ENCODE measurements around the gene PDE8A. TPM values are rescaled to one million over a fixed set of nuclear protein-coding genes. Genes with fewer than 3 reads are reported as not detected.
A peak's percentile ranks its signal among the peaks of the same experiment; 100 is the strongest.

Gene PDE8A
- total RNA-seq, 1 donor: 30.4 TPM

GRCh38 chr15:84961114-84961452, 20.6 kb upstream of the PDE8A start:
- Histone ChIP-seq H3K9me3 (ENCODE audit: low read depth, low read length) (no peaks in the 10 kb centered on the region), H3K4me2 (ENCODE audit: insufficient read depth, low read length) (peak overlapping the region; percentile 12), H2AFZ (ENCODE audit: low read length) (no peak overlapping the region), H3K79me2 (ENCODE audit: insufficient read depth, low read length) (no peaks in the 10 kb centered on the region), H3K27ac (ENCODE audit: low read depth, low read length) (no peak overlapping the region), H3K4me1 (ENCODE audit: insufficient read depth, low read length) (peaks cover 14% of the 10 kb centered on the region), H3K36me3 (ENCODE audit: insufficient read depth, low read length) (no peaks in the 10 kb centered on the region), H3K27me3 (ENCODE audit: insufficient read depth, low read length) (no peaks in the 10 kb centered on the region), H3K4me3 (ENCODE audit: insufficient read depth, low read length) (no peak overlapping the region), H4K20me1 (ENCODE audit: insufficient read depth, low read length) (no peaks in the 10 kb centered on the region)
- peak; percentile 75 for DNase-seq (ENCODE audit: insufficient read length, low spot score, missing footprints)
- TF ChIP-seq, protein P1, sequence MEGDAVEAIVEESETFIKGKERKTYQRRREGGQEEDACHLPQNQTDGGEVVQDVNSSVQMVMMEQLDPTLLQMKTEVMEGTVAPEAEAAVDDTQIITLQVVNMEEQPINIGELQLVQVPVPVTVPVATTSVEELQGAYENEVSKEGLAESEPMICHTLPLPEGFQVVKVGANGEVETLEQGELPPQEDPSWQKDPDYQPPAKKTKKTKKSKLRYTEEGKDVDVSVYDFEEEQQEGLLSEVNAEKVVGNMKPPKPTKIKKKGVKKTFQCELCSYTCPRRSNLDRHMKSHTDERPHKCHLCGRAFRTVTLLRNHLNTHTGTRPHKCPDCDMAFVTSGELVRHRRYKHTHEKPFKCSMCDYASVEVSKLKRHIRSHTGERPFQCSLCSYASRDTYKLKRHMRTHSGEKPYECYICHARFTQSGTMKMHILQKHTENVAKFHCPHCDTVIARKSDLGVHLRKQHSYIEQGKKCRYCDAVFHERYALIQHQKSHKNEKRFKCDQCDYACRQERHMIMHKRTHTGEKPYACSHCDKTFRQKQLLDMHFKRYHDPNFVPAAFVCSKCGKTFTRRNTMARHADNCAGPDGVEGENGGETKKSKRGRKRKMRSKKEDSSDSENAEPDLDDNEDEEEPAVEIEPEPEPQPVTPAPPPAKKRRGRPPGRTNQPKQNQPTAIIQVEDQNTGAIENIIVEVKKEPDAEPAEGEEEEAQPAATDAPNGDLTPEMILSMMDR (IDR thresholded peaks at IDR 0.05; ENCODE audit: extremely low read depth, low read depth, low read length): no peak

- TF ChIP-seq, protein P1 (IDR thresholded peaks at IDR 0.05; ENCODE audit: extremely low read depth, low read depth, low read length): no peak
- Histone ChIP-seq H3K4me1 (ENCODE audit: insufficient read depth, low read length) (peaks cover 14% of the 10 kb centered on the region), H2AFZ (ENCODE audit: low read length) (no peak overlapping the region), H3K4me2 (ENCODE audit: insufficient read depth, low read length) (peak overlapping the region; percentile 12), H3K9me3 (ENCODE audit: low read depth, low read length) (no peaks in the 10 kb centered on the region), H3K79me2 (ENCODE audit: insufficient read depth, low read length) (no peaks in the 10 kb centered on the region), H3K4me3 (ENCODE audit: insufficient read depth, low read length) (no peak overlapping the region), H3K27me3 (ENCODE audit: insufficient read depth, low read length) (no peaks in the 10 kb centered on the region), H4K20me1 (ENCODE audit: insufficient read depth, low read length) (no peaks in the 10 kb centered on the region), H3K27ac (ENCODE audit: low read depth, low read length) (peak overlapping the region; percentile 23), H3K36me3 (ENCODE audit: insufficient read depth, low read length) (no peaks in the 10 kb centered on the region)
- DNase-seq (ENCODE audit: insufficient read length, low spot score, missing footprints): peak; percentile 26
Observed at GRCh38 chr15:84961707-84962106, 19.9 kb upstream of the PDE8A start.

GRCh38 chr15:84962955-84963354, 18.7 kb upstream of the PDE8A start:
- H3K79me2 ChIP-seq (ENCODE audit: insufficient read depth, low read length): no peaks in the 10 kb centered on the region
- no peak overlapping the region for H3K27ac ChIP-seq (ENCODE audit: low read depth, low read length)
- no peak overlapping the region for H2AFZ ChIP-seq (ENCODE audit: low read length)
- DNase-seq (ENCODE audit: insufficient read length, low spot score, missing footprints): no peak
- no peak overlapping the region for H3K4me3 ChIP-seq (ENCODE audit: insufficient read depth, low read length)
- TF ChIP-seq, protein P1 (IDR thresholded peaks at IDR 0.05; ENCODE audit: extremely low read depth, low read depth, low read length): no peak
- no peaks in the 10 kb centered on the region for H3K9me3 ChIP-seq (ENCODE audit: low read depth, low read length)
- no peaks in the 10 kb centered on the region for H4K20me1 ChIP-seq (ENCODE audit: insufficient read depth, low read length)
- H3K4me1 ChIP-seq (ENCODE audit: insufficient read depth, low read length): peaks cover 14% of the 10 kb centered on the region
- no peaks in the 10 kb centered on the region for H3K27me3 ChIP-seq (ENCODE audit: insufficient read depth, low read length)
- no peaks in the 10 kb centered on the region for H3K36me3 ChIP-seq (ENCODE audit: insufficient read depth, low read length)
- no peak overlapping the region for H3K4me2 ChIP-seq (ENCODE audit: insufficient read depth, low read length)

DNA sequence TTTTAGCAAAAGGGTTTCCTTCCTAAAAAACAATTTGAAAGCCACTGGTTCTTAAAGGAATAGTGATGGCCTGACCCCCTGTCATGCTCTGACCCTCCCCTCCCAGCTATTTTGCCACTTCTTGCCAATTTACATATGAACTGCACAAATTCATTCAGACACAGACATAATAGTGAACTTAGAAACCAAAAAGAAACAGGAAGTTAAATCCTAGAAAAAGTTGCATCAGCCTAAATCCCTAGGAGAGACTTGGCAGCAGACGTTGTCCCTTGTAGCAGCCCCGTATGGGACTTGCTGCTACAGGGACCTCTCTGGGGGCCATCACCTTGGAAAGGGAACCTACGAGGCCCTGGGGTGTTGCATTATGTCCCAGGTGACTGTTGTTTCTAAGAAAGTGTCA, 14.3 kb upstream of the PDE8A start:
- no peak for DNase-seq (ENCODE audit: insufficient read length, low spot score, missing footprints)
- Histone ChIP-seq H3K9me3 (ENCODE audit: low read depth, low read length) (no peaks in the 10 kb centered on the region), H3K4me2 (ENCODE audit: insufficient read depth, low read length) (no peak overlapping the region), H4K20me1 (ENCODE audit: insufficient read depth, low read length) (no peaks in the 10 kb centered on the region), H3K36me3 (ENCODE audit: insufficient read depth, low read length) (no peaks in the 10 kb centered on the region), H3K4me3 (ENCODE audit: insufficient read depth, low read length) (no peak overlapping the region), H3K4me1 (ENCODE audit: insufficient read depth, low read length) (no peaks in the 10 kb centered on the region), H3K27me3 (ENCODE audit: insufficient read depth, low read length) (no peaks in the 10 kb centered on the region), H2AFZ (ENCODE audit: low read length) (peak overlapping the region; percentile 28), H3K79me2 (ENCODE audit: insufficient read depth, low read length) (no peaks in the 10 kb centered on the region), H3K27ac (ENCODE audit: low read depth, low read length) (no peak overlapping the region)
- TF ChIP-seq, protein P1 (IDR thresholded peaks at IDR 0.05; ENCODE audit: extremely low read depth, low read depth, low read length): no peak
